ENCODE measurements around the gene ATG4B.

The ATG4B gene

DNA sequence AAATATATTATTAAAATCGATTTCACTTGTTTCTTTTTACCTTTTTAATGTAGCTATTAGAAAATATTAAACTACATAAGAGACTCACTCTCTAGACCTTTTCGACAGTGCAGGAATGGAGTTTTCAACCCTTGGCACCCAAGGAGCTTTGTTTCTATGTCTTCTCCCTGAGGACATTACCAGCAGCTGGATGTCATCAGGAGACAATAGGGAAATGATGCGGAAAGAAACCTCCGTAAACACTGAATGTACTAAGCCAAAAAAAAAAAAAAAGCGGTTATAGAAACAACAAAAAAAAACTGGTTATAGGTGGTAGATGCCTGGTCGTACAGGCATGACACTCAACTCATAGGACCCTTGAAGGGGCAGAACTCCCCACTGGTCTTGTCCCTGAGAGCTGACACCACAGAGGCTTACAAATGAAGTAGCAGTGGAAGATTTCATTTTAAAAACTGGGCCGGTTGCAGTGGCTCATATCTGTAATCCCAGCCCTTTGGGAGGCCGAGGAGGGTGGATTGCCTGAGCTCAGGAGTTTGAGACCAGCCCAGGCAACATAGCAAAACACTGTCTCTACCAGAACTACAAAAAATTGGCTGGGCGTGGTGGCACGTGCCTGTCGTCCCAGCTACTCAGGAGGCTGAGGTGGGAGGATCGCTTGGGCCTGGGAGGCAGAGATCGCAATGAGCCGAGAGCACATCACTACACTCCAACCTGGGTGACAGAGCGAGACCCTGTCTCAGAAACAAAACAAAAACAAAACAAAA lies 24.3 kb upstream of the ATG4B start:
- DNase-seq: no peak

DNA sequence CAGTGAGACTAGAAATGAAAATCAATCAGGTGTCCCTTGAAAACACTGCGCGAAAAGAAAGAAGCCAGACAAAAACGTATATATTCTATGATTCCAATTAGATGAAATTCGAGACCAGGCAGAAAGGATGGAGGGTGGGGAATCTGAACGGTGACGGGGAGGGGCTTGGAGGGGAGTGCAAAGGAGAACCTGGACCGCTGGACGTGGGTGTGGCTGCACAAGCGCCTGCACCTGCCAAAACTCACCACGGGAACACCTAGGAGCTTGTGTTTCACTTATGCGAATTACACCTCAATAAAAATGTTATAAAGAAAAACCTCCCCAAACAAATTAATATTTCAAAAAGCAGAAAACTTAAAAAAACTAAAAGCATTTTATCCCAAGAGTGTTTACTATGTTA lies 22.5 kb upstream of the ATG4B start:
- DNase-seq: no peak

DNA sequence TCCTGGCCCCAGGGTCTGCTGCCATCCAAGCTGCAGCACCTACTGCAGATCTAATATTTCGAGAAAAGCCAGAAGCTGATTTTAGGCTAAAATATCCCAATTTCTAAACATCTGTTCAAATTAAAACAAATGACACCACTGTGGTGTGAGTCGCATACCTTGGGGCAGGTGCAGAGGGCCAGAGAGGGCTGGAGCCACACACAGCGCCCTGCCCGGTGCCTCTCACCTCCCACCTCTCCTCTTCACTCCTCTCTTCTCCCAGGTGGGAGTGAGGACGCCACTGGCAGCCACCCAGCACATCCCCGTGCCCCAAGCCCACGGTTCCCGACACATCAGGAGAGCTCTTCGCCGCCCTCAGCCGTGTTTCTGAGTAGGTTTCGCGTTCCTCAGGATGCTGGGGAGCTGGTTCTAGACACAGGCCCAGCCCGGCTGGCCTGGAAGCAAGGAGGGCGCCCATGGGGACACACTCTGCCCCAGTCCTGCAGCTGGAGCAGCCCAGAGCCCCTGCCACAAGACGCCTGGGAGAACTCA lies 21.9 kb upstream of the ATG4B start:
- no peak for DNase-seq

DNA sequence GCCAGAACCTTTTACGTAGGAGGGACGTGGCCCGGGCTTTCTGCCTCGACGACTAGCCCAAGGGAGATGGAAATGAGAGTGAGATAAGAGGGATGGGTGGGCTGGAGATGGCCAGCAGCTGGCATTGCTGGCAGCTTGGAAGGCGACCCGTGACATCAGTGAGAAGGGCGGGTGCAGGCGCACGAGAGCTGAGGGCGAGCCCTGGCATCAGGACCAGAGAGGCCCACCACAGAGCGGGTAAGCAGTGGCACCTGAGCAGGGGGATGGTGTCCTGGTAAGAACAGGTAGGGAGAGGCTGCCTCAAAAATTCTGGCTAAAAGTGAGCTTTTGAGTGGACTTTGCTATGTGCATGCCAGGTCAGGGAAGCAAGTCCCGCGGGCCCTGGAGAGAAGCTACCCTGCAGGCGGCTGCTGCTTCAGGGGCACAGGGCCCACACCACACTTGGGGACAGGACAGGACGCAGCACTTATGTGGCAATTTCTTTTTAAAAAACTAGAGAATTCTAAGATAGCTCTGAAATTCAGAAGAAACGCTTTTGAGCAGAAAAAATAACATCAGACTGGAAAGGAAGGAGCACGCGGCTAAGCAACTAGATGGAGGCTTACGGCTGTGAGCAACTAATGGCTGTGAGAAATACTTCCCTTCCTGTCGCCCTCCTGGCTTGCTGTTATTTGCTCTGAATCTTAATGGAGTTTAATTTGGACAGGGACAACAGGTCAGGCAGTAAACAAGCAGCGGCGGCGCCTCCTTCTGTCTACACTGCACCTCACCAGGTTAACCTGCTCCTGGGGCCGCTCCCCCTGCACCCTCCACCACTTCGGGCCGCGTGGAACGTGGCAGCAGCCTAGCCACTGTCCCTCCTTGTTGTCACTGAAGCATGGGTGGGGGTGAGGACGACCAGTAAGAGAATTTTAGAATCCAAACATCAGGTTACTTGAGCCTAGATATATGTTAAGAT lies 21.0 kb upstream of the ATG4B start:
- no peak for DNase-seq

DNA sequence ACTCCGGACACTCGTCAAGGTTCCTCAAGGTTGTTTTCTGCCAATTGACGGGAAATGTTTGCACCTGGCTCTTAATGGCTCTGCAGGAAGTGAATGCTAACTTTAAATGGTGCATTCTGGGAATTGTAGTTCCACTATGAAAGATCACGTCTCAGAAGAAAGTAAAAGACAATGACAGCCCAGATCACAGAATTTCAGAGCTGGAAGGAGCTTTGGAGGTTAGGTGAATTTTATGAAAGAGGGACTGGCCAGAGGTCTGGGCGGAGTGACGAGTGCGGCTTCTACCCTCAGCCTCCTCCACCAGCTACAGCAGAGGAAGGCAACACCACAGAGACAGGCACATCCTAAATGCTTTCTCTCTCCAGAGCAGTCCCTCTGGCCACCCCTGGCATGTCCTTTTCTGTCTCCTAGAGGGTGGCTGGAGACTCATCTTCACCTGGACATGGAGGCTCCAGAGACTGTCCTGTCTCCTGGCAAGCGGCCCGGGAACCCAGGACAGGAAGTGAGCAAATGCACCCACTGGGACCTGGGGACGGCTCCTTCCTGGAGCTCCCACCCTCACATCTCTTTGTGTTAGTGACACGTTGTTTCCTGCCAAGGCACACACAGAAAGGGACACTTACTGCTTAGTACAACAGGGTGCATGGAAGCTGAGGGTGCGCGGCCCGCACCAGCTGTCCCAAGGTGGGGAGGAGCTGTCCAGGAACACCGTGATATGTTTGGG lies 19.9 kb upstream of the ATG4B start:
- no peak for DNase-seq

DNA sequence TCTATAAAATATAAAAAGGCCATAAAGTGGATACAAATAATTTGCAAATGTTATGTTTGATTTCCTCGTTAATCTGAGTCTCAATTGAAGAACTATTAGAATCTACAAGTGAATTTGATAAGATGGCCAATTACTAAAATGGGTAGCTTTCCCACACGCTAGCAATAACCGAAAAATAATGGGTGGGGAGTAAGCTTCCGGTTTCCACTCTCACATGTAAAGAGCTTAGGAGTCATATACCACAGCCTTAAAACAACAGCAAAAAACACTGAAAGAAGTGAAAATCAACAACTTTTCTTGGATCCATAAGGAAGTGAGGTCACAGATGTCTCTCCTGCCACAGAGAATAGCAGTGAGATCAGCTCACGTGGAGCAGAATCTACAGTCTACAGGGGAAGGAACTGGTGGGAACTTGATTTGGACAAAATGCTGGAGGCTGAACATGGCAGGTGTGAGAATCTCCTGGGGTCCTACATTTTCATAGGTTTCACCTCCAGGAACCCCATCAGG lies 19.1 kb upstream of the ATG4B start:
- no peak for DNase-seq

DNA sequence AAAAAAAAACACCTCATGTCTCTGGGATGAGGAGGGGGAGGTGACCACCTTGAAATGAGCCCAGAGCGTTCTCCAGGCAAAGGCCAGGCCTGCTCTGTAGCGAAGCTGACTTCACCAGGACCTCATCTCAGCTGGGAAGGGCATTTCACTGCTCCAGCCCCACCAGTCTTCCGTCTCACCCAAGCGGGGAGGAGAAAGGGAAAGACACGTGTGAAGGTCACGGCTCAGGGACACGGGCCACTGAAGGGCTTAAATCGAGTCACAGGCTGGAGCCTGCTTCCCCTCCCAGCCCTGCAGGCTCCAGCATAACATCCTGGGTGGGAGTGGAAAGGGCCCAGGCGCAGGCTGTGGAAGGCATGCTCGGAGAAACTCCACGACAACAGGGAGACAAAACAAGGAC lies 18.7 kb upstream of the ATG4B start:
- no peak for DNase-seq

DNA sequence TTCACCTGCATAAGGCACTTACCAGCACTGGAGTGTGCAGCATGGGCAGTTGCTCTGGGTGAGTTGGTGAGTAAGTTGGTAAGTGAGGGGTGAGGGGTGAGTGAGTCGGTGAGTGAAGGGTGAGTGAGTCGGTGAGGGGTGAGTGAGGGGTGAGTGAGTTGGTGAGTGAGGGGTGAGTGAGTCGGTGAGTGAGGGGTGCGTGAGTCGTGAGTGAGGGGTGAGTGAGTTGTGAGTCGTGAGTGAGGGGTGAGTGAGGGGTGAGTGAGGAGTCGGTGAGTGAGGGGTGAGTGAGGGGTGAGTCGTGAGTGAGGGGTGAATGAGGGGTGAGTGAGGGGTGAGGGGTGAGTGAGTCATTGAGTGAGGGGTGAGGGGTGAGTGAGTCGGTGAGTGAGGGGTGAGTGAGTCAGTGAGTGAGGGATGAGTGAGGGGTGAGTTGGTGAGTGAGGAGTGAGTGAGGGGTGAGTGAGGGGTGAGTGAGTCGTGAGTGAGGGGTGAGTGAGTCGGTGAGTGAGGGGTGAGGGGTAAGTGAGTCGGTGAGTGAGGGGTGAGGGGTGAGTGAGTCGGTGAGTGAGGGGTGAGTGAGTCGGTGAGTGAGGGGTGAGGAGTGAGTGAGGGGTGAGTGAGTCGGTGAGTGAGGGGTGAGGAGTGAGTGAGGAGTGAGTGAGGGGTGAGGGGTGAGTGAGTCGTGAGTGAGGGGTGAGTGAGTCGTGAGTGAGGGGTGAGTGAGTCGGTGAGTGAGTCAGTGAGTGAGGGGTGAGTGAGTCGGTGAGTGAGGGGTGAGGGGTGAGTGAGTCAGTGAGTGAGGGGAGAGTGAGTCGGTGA lies 17.7 kb upstream of the ATG4B start:
- DNase-seq: no peak

DNA sequence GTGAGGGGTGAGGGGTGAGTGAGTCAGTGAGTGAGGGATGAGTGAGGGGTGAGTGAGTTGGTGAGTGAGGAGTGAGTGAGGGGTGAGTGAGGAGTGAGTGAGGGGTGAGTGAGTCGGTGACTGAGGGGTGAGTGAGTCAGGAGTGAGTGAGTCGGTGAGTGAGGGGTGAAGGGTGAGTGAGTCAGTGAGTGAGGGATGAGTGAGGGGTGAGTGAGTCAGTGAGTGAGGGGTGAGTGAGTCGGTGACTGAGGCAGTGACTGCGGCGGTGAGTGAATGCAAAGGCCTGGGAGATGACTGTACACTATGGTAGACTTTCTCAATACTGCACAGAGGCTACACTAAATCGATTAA lies 17.1 kb upstream of the ATG4B start:
- DNase-seq: no peak

DNA sequence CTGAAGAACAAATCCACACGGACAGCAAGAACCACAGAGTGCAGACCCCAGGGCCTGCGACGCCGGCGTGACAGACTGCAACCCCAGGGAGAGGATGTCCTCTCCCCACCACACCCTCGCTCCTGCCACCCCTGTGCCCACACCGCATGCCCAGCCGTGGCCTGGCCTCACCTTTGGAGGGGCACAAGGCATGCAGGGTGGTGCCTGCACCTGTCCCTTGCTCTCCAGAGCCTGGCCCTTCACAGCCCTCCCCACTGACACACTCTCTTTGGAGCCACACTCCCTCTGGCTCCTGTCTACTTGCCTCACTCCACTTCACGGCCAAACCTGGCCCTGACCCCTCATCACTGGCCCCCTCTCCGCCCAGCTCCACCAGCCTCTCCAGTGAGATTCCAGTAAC lies 9.8 kb upstream of the ATG4B start:
- no peak for DNase-seq

DNA sequence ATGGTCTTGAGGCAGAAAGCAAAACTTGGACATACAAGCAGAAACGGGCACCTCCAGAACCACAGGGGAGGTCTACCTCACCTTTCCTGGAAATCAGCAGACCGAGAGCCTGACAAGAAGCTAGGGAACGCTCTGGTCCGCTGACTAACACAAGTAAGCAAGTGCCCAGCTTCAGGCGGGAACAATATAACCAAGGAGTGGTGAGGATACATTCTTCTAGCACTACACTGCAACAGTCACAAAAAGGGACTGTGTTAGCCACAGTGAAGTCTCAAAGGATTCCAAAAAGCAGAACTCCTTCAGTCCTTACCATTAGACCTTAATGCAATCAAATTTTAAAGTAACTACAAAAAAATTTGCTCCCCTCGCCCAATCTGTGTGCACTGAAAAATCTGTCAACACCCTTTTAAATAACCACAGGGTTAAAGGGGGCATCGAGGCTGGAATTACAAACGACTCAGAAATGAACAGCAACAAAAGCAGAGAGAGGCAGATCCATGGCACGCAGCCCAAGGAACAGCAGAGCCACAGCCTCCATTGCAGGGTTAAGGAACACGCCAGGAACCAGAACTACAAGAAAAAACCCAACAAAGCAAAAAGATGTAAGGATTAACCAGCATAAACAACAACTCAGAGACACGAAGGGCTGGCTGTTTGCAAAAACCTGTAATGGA lies 7.6 kb upstream of the ATG4B start:
- DNase-seq: no peak

DNA sequence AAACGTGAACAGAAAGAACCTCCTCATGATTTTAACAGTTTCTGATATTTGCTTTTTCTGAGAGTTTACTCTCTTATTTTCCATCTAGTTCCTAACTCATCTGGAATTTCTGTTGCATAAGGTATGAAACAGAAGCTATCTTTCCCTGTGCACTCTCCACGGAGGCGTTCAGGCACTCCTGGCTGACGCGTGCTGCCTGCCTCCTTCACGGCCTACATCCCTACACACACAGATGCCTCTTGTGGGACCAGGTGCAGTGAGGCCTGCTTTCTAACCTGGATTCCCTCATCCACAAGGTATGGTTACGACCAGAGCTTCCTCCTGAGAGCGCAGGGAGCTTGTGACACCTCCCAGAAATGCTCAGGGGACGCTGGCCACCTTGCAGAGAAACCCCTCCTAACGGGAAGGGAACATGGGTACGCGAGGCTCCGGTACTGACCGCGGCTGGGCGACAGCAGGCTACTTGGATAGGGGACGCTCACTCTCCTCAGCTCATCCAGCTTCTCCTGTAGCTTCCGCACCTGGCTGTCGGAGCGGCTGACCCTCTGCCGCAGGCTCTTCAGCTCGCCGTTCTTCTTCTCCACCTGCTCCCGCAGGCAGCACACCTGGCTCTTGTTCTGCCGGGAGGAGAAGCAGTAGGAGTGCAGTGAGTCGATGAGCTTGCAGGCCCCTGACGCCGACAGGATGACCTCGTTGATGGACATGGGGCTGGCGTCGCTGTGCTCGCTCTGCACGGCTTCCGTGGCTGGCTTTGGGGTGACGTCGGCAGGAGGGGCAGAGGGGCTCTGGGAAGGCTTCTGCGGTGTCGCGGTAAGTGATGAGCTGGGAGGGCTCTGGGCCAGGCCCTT lies 4.8 kb upstream of the ATG4B start:
- DNase-seq: peak; percentile 31 to 32

DNA sequence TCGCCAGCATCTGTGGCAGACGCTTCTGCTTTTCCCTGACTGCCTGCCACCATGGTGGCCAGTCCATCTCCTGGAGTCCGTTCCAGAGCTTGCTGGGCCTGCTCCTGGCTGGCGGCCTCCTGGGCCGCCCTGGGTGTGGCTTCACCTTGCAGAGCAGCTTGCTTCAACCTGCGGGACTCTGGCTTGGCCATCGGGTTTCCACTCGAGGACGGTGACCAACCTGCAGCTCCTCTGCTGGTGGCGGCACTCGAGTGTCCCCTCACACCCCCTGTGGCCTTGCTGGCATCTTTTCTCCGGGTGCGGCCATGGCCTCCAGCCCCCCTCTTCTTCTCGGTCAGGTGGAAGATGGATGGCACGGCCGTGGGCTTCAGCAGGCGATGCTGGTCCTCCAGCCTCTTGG lies 3.9 kb upstream of the ATG4B start:
- no peak for DNase-seq

DNA sequence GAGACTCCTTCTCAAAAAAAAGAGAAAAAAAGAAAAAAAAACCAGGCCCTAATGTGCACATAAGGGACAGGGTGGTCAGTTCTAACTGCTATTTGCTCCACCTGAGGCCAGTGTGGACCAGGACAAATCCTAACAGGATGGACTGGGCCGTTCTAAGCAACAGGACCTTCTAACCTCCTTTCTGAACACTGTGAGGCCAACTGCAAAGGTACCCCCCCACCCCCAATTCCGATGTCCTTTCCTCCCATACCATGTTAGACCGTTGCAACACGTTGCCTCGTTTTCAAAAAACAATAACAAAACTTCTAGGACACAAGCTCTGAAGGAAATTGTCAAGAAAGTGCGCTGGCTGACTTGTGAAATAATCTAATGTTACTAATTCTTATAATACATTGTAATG lies 1.7 kb upstream of the ATG4B start:
- DNase-seq: no peak

DNA sequence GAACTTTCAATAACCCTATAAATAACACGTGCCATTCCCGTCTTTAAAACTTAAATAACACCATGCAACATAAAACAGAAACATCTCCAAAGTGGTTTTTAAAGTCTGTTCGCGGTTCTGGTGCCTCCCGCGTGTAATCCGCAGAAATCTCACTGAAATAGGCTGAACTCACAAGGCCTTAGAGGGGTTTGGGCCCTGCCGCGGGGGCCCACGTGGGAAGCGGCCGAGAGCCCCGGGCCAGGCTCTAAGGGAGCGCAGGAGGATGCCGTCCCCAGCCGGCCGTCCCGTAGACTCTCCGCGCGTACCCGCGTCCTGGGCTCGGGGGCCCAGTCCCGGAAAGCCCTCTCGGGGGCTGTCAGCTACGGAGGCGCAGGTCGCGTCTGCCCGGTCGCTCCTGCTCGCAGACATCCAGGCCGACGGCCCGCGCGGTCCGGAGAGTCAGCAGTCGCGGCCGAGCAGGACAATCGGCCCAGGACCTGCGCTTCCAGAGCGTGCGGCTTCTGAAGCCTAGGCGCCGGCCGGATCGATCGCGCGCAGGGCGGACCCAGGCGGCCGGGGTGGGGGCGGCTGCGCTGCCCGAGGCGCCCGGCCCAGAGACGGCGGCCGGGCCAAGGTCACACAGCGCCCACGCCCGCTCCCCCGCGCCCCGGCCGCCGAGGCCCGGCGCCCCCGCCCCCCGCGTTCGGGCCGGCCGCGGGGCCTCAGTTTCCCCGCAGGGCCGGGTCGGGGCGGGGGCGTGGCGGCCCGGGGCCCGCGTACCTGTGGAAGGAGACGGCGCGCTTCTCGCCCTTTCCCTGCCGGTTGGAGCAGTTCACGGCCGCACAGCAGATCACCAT lies 1.1 kb upstream of the ATG4B start:
- DNase-seq: no peak

DNA sequence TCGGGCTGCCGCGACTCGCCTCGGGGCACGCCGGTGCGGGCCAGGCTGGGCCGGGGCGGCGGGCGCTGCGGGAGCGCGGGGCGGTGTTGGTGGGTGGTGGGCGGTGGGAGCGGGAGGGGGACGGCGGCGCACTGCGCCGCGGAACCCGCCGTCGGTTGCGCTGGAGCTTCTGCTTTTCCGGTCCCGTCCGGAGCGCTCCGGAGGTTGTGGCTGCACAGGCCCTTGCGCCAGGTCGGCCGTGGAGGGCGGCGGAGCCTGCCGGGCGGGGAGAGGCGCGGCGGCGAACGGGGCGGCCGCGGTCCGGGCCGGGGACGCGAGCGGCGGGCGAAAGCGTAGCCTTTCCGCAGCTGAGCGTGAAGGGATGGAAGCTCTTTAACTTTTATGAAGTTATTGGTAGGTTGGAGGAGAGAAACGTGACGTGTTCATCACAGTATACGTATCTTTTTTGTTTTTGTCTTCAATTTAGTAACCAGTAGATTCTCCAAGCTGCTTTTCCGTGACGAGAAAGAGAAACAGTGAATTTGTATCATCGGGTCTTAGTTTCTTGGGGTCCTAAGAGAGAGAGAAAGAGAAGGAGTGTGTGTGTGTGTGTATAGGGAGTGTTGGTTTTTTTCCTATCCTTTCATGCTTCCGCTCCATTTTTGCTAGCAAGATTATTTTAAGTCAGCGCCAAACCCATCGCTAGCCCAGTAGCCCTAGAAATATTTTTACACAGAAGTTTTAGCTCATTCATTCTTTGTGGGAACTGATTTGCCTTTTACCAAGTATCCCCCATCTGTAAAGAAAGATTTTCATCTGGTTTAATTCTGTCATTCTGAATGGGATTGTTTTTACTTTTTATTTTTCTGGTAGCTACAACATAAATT lies 535 bp downstream of the ATG4B start:
- no peak for DNase-seq

DNA sequence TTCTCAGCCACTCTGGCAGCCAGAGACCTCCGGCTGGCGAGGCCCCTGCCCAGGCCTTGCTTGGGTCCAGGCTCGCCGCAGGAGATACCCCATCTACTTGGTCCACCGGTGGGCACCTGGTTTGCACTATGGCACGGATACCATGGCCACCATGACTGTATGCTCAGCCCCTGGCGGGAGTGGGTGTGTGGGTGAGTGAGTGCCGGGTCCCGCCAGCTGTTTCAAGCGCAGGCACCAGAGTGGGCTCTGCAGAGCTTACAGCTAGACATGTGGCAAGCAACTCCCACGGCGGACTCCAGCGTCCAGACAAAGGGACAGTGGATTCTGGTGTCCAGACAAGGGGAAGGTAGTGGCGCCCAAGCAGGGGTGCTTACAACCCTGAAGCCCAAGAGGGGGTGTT lies 1.4 kb downstream of the ATG4B start:
- no peak for DNase-seq

DNA sequence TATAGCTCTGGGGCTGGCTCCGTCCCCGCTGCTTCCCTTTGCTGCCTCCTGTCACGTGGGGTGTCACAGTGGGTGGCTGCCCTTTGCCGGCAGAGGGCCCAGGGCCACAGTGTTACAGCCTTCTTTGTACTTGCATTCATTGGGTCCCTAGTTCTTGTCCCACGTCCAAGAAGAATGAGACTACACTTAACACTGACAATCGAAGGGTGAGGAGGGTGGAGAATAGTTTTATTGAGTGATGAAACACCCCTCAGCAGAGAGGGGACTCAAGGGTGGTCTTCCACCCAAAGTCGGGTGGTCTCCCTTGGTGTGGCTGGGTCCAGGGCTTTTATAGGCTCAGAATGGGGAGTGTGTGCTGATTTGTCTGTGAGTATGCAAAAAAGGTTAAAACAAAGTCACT lies 1.9 kb downstream of the ATG4B start:
- DNase-seq: no peak

All from NCI-H187 (cell line).